Activated B cell treated with CpG ODN at 0.5 μM for 24 hours (primary cell): ENCODE data around the gene ROBO2. TPM values are rescaled to one million over a fixed set of nuclear protein-coding genes. Genes with fewer than 3 reads are reported as not detected.

Experiments
- ATAC-seq: fragments of 200-7000 bp; cut with Tn5 transposase; one replicate; pipeline ENCODE4 v1.10.0; 2021; ENCODE audit warnings: low read depth, mild to moderate bottlenecking, moderate library complexity
- CTCF ChIA-PET: fragments of 350-600 bp; sonication (Branson Sonifier 250); formaldehyde crosslinking; loops from one replicate; lab custom pipeline; 2021; ENCODE audit warnings: antibody characterized with exemption; lab: Charles Lee
- POLR2A ChIA-PET: fragments of 350-600 bp; sonication (Branson Sonifier 250); formaldehyde crosslinking; loops from one replicate; lab custom pipeline; 2021; ENCODE audit warnings: antibody characterized with exemption; lab: Charles Lee
- DNase-seq: peaks from one replicate; pipeline ENCODE4 v3.0.0; 2022
- H3K27ac Mint-ChIP-seq: one replicate; pipeline ENCODE4 v1.8.0; 2020; ENCODE audit warnings: mixed read lengths
- H3K27me3 Mint-ChIP-seq: one replicate; pipeline ENCODE4 v1.8.0; 2021; ENCODE audit warnings: mixed read lengths
- H3K36me3 Mint-ChIP-seq: one replicate; pipeline ENCODE4 v1.8.0; 2021; ENCODE audit warnings: low read depth, mixed read lengths
- H3K4me1 Mint-ChIP-seq: one replicate; pipeline ENCODE4 v1.8.0; 2021; ENCODE audit warnings: mixed read lengths
- H3K4me3 Mint-ChIP-seq: one replicate; pipeline ENCODE4 v1.8.0; 2020; ENCODE audit warnings: mild to moderate bottlenecking, mixed read lengths
- H3K9me3 Mint-ChIP-seq: one replicate; pipeline ENCODE4 v1.8.0; 2020; ENCODE audit warnings: mixed read lengths
- CTCF ChIP-seq: fragments of 200-600 bp; IDR thresholded peaks from one replicate; pipeline ENCODE4 v1.8.0; 2022; ENCODE audit warnings: antibody characterized with exemption, mild to moderate bottlenecking
- intact Hi-C: fragments of 100-400 bp; cut with micrococcal nuclease; formaldehyde crosslinking; loops from one replicate; pipeline ENCODE4 v1.15.1; 2024
- total RNA-seq: library from RNA; stranded (reverse); gene quantifications from 2 replicates; pipeline ENCODE4 v1.2.3, GENCODE V29; 2022

The ROBO2 gene
- total RNA-seq, 1 donor from 2014 or later: not detected

- TF ChIP-seq CTCF: no peak
- Mint-ChIP-seq H3K27ac (no peak overlapping the region), H3K4me3 (no peak overlapping the region), H3K36me3 (no peaks in the 10 kb centered on the region), H3K9me3 (peaks cover 12% of the 10 kb centered on the region), H3K27me3 (no peaks in the 10 kb centered on the region), H3K4me1 (no peaks in the 10 kb centered on the region)
- POLR2A ChIA-PET: no interaction called here
- ATAC-seq (no peak), DNase-seq (no peak)
- CTCF ChIA-PET: no interaction called here
- intact Hi-C loops: no loop called here
Observed at GRCh38 chr3:77414881-77415280, 375.0 kb downstream of the ROBO2 start.

GRCh38 chr3:77420336-77420735 lies 380.4 kb downstream of the ROBO2 start:
- Mint-ChIP-seq H3K4me3 (no peak overlapping the region), H3K36me3 (no peaks in the 10 kb centered on the region), H3K27ac (no peak overlapping the region), H3K27me3 (no peaks in the 10 kb centered on the region), H3K4me1 (no peaks in the 10 kb centered on the region), H3K9me3 (peaks cover 4% of the 10 kb centered on the region)
- no peak for TF ChIP-seq CTCF
- intact Hi-C loops: no loop called here
- ATAC-seq: no peak
- ChIA-PET POLR2A (no interaction called here), CTCF (no interaction called here)
- DNase-seq: no peak

GRCh38 chr3:77421916-77422315 lies 382.0 kb downstream of the ROBO2 start:
- DNase-seq (no peak), ATAC-seq (no peak)
- Mint-ChIP-seq H3K27ac (no peak overlapping the region), H3K4me3 (no peak overlapping the region), H3K27me3 (no peaks in the 10 kb centered on the region), H3K36me3 (no peaks in the 10 kb centered on the region), H3K4me1 (no peaks in the 10 kb centered on the region), H3K9me3 (peaks cover 7% of the 10 kb centered on the region)
- intact Hi-C loops: no loop called here
- ChIA-PET CTCF (no interaction called here), POLR2A (no interaction called here)
- no peak for TF ChIP-seq CTCF

GRCh38 chr3:77426531-77426930 lies 386.6 kb downstream of the ROBO2 start:
- H3K4me3 Mint-ChIP-seq: no peak overlapping the region
- CTCF ChIA-PET: no interaction called here
- intact Hi-C loops: no loop called here

GRCh38 chr3:77427528-77427927 lies 387.6 kb downstream of the ROBO2 start:
- H3K36me3 Mint-ChIP-seq: no peaks in the 10 kb centered on the region
- CTCF ChIA-PET: no interaction called here
- TF ChIP-seq CTCF: no peak
- DNase-seq (no peak), ATAC-seq (no peak)
- H3K4me3 Mint-ChIP-seq: no peak overlapping the region
- no peaks in the 10 kb centered on the region for H3K27me3 Mint-ChIP-seq
- POLR2A ChIA-PET: no interaction called here
- H3K9me3 Mint-ChIP-seq: peaks cover 3% of the 10 kb centered on the region
- no peaks in the 10 kb centered on the region for H3K4me1 Mint-ChIP-seq
- H3K27ac Mint-ChIP-seq: no peak overlapping the region
- intact Hi-C loops: no loop called here

More at GRCh38 chr3:77426531-77426930, 386.6 kb downstream of the ROBO2 start:
- no peaks in the 10 kb centered on the region for H3K4me1 Mint-ChIP-seq
- H3K27ac Mint-ChIP-seq: no peak overlapping the region
- H3K36me3 Mint-ChIP-seq: no peaks in the 10 kb centered on the region
- POLR2A ChIA-PET: no interaction called here
- no peak for DNase-seq
- H3K9me3 Mint-ChIP-seq: peaks cover 6% of the 10 kb centered on the region
- ATAC-seq: no peak
- H3K27me3 Mint-ChIP-seq: no peaks in the 10 kb centered on the region
- no peak for TF ChIP-seq CTCF
